GM23338 (cell line): ENCODE data around the gene EFNA4. TPM values are rescaled to one million over a fixed set of nuclear protein-coding genes. Genes with fewer than 3 reads are reported as not detected.

ENCODE experiments used
- ATAC-seq: fragments of 200-7000 bp; cut with Tn5 transposase; 3 replicates; pipeline ENCODE4 v1.9.1; 2020
- DNase-seq: peaks from one replicate; pipeline ENCODE4 v3.0.0-alpha.2; 2015; ENCODE audit warnings: low spot score
- H2AFZ ChIP-seq: fragments of 200-600 bp; sonication (generic); 2 replicates; pipeline ENCODE4 v1.8.0; 2016; ENCODE audit warnings: antibody characterized with exemption, mild to moderate bottlenecking, moderate library complexity
- H3F3A ChIP-seq: fragments of 200-600 bp; sonication (generic); replicated peaks from 2 replicates; pipeline ENCODE4 v1.8.0; 2017; ENCODE audit warnings: antibody characterized with exemption, mixed run types, low read depth
- H3K27ac ChIP-seq: fragments of 200-600 bp; sonication (generic); 2 replicates; pipeline ENCODE4 v1.6.1; 2016; ENCODE audit warnings: low read depth
- H3K27me3 ChIP-seq: fragments of 200-600 bp; sonication (generic); 2 replicates; pipeline ENCODE4 v1.8.0; 2016; ENCODE audit warnings: mild to moderate bottlenecking, mixed run types, moderate library complexity; ENCODE audit not compliant: insufficient read depth
- H3K36me3 ChIP-seq: fragments of 200-600 bp; sonication (generic); 2 replicates; pipeline ENCODE4 v1.8.0; 2016; ENCODE audit warnings: mild to moderate bottlenecking; ENCODE audit not compliant: insufficient read depth
- H3K4me1 ChIP-seq: fragments of 200-600 bp; sonication (generic); 2 replicates; pipeline ENCODE4 v1.8.0; 2016; ENCODE audit warnings: mild to moderate bottlenecking, moderate library complexity; ENCODE audit not compliant: insufficient read depth
- H3K4me2 ChIP-seq: fragments of 200-600 bp; sonication (generic); 2 replicates; pipeline ENCODE4 v1.7.1; 2017; ENCODE audit warnings: mixed run types
- H3K4me3 ChIP-seq: fragments of 200-600 bp; sonication (generic); 2 replicates; pipeline ENCODE4 v1.6.1; 2016; ENCODE audit warnings: mixed run types
- H3K79me2 ChIP-seq: fragments of 200-600 bp; sonication (generic); replicated peaks from 2 replicates; pipeline ENCODE4 v1.8.0; 2017; ENCODE audit warnings: mild to moderate bottlenecking; ENCODE audit not compliant: insufficient read depth
- H3K9me2 ChIP-seq: fragments of 200-600 bp; sonication (generic); 2 replicates; pipeline ENCODE4 v1.8.0; 2017; ENCODE audit not compliant: insufficient read depth
- H4K20me1 ChIP-seq: fragments of 200-600 bp; sonication (generic); replicated peaks from 2 replicates; pipeline ENCODE4 v1.8.0; 2017; ENCODE audit warnings: mild to moderate bottlenecking; ENCODE audit not compliant: insufficient read depth
- H3K27ac Mint-ChIP-seq: 2 replicates; pipeline ENCODE4 v1.8.0; 2020; ENCODE audit warnings: inconsistent platforms, mild to moderate bottlenecking, moderate library complexity, mixed read lengths
- H3K27me3 Mint-ChIP-seq: 3 replicates; pipeline ENCODE4 v1.8.0; 2022; ENCODE audit warnings: low read depth, mild to moderate bottlenecking, moderate library complexity, mixed read lengths, inconsistent platforms; ENCODE audit not compliant: insufficient read depth, poor library complexity
- H3K36me3 Mint-ChIP-seq: 3 replicates; pipeline ENCODE4 v1.8.0; 2021; ENCODE audit warnings: low read depth, mild to moderate bottlenecking, inconsistent platforms, moderate library complexity, mixed read lengths
- H3K4me1 Mint-ChIP-seq: 3 replicates; pipeline ENCODE4 v1.8.0; 2020; ENCODE audit warnings: mild to moderate bottlenecking, inconsistent platforms, mixed read lengths
- H3K4me3 Mint-ChIP-seq: 3 replicates; pipeline ENCODE4 v1.8.0; 2021; ENCODE audit warnings: moderate library complexity, mild to moderate bottlenecking, inconsistent platforms, mixed read lengths
- H3K9me3 Mint-ChIP-seq: 3 replicates; pipeline ENCODE4 v1.8.0; 2020; ENCODE audit warnings: moderate library complexity, mild to moderate bottlenecking, inconsistent platforms, mixed read lengths
- CREB1 ChIP-seq: fragments of 250-450 bp; sonication (Bioruptor Pico); IDR thresholded peaks from 2 replicates; pipeline ENCODE4 v1.5.0; 2020; ENCODE audit warnings: low read depth, mild to moderate bottlenecking, moderate library complexity
- EZH2 ChIP-seq: fragments of 200-600 bp; sonication (generic); IDR thresholded peaks from one replicate; pipeline ENCODE4 v1.8.0; 2017; ENCODE audit warnings: antibody characterized with exemption, mild to moderate bottlenecking, low read depth; ENCODE audit not compliant: unreplicated experiment
- EZH2phosphoT487 ChIP-seq: fragments of 200-600 bp; sonication (generic); IDR thresholded peaks from one replicate; pipeline ENCODE4 v1.8.1; 2018; ENCODE audit warnings: antibody characterized with exemption; ENCODE audit not compliant: unreplicated experiment
- JUNB ChIP-seq: IDR thresholded peaks from one replicate; pipeline ENCODE4 v1.6.1; 2016; ENCODE audit warnings: antibody characterized with exemption; ENCODE audit not compliant: unreplicated experiment
- NANOG ChIP-seq: IDR thresholded peaks from 2 replicates; pipeline ENCODE4 v1.6.1; 2016; ENCODE audit warnings: antibody characterized with exemption, borderline replicate concordance
- ZNF114 ChIP-seq: fragments of 250-450 bp; sonication (Bioruptor Pico); IDR thresholded peaks from 2 replicates; pipeline ENCODE4 v1.5.0; 2020; ENCODE audit warnings: mild to moderate bottlenecking, moderate library complexity
- ZNF331 ChIP-seq: fragments of 250-450 bp; sonication (Bioruptor Pico); IDR thresholded peaks from 2 replicates; pipeline ENCODE4 v1.5.0; 2020; ENCODE audit warnings: low read depth, mild to moderate bottlenecking, moderate library complexity
- polyA plus RNA-seq: library from polyadenylated mRNA; unstranded; fragments of >200 nt; fragmentation: Nextera tagmentation; extraction: Ambion mirVana; gene quantifications from 2 replicates; pipeline ENCODE4 v1.2.1, GENCODE V29; 2016
- total RNA-seq: library from RNA; depleted of rRNA; stranded (reverse); fragments of >200 nt; shearing (Covaris generic); gene quantifications from 2 replicates; pipeline ENCODE4 v1.2.3, GENCODE V29; 2014
- TF ChIP-seq, protein P1 (sequence below): IDR thresholded peaks from one replicate; pipeline ENCODE4 v1.6.1; 2018; ENCODE audit warnings: antibody characterized with exemption; ENCODE audit not compliant: unreplicated experiment
- TF ChIP-seq, protein P2 (sequence below), 2 experiments: fragments of 200-600 bp in 1 of 2; sonication (generic) in 1 of 2; conservative IDR thresholded peaks; 2 replicates each; pipeline versions ENCODE4 v1.5.1 to v1.6.1; 2016 to 2017; ENCODE audit warnings: antibody characterized with exemption in 2 of 2, low read depth in 2 of 2, mild to moderate bottlenecking in 2 of 2, moderate library complexity in 1 of 2
- TF ChIP-seq, protein P3 (sequence below): fragments of 250-450 bp; sonication (Bioruptor Pico); IDR thresholded peaks from 2 replicates; pipeline ENCODE4 v1.5.0; 2020; ENCODE audit warnings: mild to moderate bottlenecking, moderate library complexity

Gene EFNA4
- total and polyA plus RNA-seq, 2 experiments from 2014 or later, result 11.1 to 22.9 TPM

DNA sequence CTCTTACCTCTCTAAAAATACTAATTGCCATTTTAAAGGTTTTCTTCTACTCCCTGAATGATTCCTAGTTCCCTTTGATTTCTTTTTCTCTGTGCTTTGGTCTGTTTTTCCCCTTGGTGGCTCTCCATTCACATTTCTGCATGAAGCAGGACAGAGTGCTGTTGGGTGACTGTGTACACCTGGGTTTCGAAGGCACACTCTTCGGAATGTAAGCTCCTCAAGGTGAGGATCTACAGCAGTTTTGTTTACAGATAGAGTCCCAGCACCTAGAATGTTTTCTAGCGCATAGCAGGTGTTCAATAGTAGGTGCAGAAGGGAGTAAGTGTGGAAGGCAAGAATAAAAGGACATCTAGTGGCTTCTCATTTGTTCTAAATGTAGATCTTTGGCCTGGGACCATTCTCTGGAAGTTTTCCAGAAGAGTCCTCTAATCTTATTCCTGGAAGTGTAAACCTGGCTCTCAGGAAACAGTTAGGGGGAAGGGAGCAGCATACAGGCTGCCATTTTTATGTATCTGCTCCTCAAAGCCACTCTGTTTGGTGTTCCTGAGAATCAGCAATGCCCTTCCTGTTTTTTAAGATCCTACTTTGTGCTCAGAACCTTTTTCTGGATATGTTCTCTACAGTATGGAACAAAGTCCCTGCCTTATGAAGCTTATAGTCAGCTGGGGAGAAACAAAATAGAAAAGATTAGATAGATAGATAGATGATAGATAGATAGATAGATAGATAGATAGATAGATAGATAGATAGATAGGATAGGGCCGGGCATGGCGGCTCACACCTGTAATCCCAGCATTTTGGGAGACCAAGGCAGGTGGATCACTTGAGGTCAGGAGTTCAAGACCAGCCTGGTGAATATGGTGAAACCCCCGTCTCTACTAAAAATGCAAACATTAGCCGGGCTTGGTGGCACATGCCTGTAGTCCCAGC, 41.3 kb downstream of the EFNA4 start:
- no peaks in the 10 kb centered on the region for H3K27me3 ChIP-seq
- Mint-ChIP-seq H3K27me3 (peaks cover 1% of the 10 kb centered on the region), H3K27ac (no peak overlapping the region), H3K4me3 (no peak overlapping the region), H3K9me3 (no peaks in the 10 kb centered on the region), H3K4me1 (no peaks in the 10 kb centered on the region), H3K36me3 (no peaks in the 10 kb centered on the region)
- no peaks in the 10 kb centered on the region for H3K79me2 ChIP-seq
- no peaks in the 10 kb centered on the region for H3K4me1 ChIP-seq
- H4K20me1 ChIP-seq, result no peaks in the 10 kb centered on the region
- H3K9me2 ChIP-seq, result no peaks in the 10 kb centered on the region
- no peaks in the 10 kb centered on the region for H3K36me3 ChIP-seq
- H3K4me3 ChIP-seq, result no peak overlapping the region
- no peaks in the 10 kb centered on the region for H3F3A ChIP-seq
- H3K27ac ChIP-seq, result no peak overlapping the region
- no peak for TF ChIP-seq JUNB
- TF ChIP-seq, protein P1, sequence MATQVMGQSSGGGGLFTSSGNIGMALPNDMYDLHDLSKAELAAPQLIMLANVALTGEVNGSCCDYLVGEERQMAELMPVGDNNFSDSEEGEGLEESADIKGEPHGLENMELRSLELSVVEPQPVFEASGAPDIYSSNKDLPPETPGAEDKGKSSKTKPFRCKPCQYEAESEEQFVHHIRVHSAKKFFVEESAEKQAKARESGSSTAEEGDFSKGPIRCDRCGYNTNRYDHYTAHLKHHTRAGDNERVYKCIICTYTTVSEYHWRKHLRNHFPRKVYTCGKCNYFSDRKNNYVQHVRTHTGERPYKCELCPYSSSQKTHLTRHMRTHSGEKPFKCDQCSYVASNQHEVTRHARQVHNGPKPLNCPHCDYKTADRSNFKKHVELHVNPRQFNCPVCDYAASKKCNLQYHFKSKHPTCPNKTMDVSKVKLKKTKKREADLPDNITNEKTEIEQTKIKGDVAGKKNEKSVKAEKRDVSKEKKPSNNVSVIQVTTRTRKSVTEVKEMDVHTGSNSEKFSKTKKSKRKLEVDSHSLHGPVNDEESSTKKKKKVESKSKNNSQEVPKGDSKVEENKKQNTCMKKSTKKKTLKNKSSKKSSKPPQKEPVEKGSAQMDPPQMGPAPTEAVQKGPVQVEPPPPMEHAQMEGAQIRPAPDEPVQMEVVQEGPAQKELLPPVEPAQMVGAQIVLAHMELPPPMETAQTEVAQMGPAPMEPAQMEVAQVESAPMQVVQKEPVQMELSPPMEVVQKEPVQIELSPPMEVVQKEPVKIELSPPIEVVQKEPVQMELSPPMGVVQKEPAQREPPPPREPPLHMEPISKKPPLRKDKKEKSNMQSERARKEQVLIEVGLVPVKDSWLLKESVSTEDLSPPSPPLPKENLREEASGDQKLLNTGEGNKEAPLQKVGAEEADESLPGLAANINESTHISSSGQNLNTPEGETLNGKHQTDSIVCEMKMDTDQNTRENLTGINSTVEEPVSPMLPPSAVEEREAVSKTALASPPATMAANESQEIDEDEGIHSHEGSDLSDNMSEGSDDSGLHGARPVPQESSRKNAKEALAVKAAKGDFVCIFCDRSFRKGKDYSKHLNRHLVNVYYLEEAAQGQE, result no peak
- no peak for TF ChIP-seq EZH2phosphoT487
- no peak for TF ChIP-seq NANOG
- TF ChIP-seq CREB1, result no peak
- TF ChIP-seq ZNF114 (CRISPR knock-in tag), result no peak
- no peak for TF ChIP-seq EZH2
- TF ChIP-seq, protein P2, sequence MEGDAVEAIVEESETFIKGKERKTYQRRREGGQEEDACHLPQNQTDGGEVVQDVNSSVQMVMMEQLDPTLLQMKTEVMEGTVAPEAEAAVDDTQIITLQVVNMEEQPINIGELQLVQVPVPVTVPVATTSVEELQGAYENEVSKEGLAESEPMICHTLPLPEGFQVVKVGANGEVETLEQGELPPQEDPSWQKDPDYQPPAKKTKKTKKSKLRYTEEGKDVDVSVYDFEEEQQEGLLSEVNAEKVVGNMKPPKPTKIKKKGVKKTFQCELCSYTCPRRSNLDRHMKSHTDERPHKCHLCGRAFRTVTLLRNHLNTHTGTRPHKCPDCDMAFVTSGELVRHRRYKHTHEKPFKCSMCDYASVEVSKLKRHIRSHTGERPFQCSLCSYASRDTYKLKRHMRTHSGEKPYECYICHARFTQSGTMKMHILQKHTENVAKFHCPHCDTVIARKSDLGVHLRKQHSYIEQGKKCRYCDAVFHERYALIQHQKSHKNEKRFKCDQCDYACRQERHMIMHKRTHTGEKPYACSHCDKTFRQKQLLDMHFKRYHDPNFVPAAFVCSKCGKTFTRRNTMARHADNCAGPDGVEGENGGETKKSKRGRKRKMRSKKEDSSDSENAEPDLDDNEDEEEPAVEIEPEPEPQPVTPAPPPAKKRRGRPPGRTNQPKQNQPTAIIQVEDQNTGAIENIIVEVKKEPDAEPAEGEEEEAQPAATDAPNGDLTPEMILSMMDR (conservative IDR thresholded peaks at IDR 0.05; ENCODE audit: low read depth in 2 of 2), result no peak
- TF ChIP-seq ZNF331 (CRISPR knock-in tag), result no peak
- TF ChIP-seq, protein P3, sequence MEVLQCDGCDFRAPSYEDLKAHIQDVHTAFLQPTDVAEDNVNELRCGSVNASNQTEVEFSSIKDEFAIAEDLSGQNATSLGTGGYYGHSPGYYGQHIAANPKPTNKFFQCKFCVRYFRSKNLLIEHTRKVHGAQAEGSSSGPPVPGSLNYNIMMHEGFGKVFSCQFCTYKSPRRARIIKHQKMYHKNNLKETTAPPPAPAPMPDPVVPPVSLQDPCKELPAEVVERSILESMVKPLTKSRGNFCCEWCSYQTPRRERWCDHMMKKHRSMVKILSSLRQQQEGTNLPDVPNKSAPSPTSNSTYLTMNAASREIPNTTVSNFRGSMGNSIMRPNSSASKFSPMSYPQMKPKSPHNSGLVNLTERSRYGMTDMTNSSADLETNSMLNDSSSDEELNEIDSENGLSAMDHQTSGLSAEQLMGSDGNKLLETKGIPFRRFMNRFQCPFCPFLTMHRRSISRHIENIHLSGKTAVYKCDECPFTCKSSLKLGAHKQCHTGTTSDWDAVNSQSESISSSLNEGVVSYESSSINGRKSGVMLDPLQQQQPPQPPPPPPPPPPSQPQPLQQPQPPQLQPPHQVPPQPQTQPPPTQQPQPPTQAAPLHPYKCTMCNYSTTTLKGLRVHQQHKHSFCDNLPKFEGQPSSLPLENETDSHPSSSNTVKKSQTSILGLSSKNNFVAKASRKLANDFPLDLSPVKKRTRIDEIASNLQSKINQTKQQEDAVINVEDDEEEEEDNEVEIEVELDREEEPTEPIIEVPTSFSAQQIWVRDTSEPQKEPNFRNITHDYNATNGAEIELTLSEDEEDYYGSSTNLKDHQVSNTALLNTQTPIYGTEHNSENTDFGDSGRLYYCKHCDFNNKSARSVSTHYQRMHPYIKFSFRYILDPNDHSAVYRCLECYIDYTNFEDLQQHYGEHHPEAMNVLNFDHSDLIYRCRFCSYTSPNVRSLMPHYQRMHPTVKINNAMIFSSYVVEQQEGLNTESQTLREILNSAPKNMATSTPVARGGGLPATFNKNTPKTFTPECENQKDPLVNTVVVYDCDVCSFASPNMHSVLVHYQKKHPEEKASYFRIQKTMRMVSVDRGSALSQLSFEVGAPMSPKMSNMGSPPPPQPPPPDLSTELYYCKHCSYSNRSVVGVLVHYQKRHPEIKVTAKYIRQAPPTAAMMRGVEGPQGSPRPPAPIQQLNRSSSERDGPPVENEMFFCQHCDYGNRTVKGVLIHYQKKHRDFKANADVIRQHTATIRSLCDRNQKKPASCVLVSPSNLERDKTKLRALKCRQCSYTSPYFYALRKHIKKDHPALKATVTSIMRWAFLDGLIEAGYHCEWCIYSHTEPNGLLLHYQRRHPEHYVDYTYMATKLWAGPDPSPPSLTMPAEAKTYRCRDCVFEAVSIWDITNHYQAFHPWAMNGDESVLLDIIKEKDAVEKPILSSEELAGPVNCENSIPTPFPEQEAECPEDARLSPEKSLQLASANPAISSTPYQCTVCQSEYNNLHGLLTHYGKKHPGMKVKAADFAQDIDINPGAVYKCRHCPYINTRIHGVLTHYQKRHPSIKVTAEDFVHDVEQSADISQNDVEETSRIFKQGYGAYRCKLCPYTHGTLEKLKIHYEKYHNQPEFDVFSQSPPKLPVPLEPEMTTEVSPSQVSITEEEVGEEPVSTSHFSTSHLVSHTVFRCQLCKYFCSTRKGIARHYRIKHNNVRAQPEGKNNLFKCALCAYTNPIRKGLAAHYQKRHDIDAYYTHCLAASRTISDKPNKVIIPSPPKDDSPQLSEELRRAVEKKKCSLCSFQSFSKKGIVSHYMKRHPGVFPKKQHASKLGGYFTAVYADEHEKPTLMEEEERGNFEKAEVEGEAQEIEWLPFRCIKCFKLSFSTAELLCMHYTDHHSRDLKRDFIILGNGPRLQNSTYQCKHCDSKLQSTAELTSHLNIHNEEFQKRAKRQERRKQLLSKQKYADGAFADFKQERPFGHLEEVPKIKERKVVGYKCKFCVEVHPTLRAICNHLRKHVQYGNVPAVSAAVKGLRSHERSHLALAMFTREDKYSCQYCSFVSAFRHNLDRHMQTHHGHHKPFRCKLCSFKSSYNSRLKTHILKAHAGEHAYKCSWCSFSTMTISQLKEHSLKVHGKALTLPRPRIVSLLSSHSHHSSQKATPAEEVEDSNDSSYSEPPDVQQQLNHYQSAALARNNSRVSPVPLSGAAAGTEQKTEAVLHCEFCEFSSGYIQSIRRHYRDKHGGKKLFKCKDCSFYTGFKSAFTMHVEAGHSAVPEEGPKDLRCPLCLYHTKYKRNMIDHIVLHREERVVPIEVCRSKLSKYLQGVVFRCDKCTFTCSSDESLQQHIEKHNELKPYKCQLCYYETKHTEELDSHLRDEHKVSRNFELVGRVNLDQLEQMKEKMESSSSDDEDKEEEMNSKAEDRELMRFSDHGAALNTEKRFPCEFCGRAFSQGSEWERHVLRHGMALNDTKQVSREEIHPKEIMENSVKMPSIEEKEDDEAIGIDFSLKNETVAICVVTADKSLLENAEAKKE (CRISPR knock-in tag), result no peak
- no peak for DNase-seq
- ATAC-seq, result no peak
- no peak overlapping the region for H3K4me2 ChIP-seq
- H2AFZ ChIP-seq, result no peak overlapping the region
